Stimulated activated CD4-positive, alpha-beta T cell treated with anti-CD3 and anti-CD28 coated beads, TNF-alpha, amount 100 ng/mL, for 24 hours (primary cell): Measurements from ENCODE around the gene BCL2L13.

Experiments used
- DNase-seq, 3 experiments: peaks; one replicate each; pipeline ENCODE4 v3.0.0-alpha.2; 2020; ENCODE audit warnings: low read depth in 3 of 3

The BCL2L13 gene, protein sequence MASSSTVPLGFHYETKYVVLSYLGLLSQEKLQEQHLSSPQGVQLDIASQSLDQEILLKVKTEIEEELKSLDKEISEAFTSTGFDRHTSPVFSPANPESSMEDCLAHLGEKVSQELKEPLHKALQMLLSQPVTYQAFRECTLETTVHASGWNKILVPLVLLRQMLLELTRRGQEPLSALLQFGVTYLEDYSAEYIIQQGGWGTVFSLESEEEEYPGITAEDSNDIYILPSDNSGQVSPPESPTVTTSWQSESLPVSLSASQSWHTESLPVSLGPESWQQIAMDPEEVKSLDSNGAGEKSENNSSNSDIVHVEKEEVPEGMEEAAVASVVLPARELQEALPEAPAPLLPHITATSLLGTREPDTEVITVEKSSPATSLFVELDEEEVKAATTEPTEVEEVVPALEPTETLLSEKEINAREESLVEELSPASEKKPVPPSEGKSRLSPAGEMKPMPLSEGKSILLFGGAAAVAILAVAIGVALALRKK

DNA sequence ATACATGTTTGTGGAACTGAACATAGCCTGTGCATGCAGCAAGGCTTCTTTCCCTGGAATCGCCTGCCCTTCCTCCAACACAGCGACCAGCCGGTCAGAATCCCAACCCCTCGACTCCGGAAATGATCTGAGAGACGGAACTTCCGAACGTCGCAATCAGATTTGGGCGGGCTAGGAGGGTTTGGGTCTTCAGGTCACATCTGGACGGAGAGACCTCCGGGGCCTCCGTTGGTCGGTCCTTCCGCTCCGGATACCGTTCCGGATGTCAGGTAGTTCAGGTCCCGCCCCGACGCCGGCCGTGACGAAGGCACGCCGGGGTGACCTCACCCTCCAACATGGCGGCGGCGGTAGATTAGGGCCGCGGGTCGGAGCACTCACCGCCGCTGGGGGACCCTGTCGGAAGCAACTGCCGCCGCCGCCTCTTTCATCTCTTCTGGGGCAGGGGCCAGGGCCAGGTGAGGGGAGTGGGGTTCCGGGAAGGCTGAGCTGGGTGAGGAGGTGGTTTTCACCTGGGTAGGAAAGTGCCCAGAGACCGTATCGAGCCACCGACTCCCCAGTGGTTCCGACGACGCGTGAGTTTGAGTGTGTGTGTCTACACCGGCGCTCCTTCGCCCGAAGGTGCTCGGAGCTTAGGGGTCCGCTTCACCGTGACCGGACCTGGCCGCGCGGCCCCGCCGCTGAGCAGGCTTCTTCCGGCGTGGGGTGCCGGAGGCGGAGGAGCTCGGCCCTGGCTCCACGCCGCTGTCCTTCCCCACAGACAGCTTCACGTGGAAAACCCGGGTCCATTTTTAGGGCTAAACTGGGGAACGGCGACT lies at the start of gene BCL2L13:
Gene BCL2L13, plus strand, starts transcription at position 326 of the 815 bp plus-strand sequence. CDS start 16,955 bp downstream, outside the sequence.
- DNase-seq, result peak; percentile 76 to 89 (median 80)

DNA sequence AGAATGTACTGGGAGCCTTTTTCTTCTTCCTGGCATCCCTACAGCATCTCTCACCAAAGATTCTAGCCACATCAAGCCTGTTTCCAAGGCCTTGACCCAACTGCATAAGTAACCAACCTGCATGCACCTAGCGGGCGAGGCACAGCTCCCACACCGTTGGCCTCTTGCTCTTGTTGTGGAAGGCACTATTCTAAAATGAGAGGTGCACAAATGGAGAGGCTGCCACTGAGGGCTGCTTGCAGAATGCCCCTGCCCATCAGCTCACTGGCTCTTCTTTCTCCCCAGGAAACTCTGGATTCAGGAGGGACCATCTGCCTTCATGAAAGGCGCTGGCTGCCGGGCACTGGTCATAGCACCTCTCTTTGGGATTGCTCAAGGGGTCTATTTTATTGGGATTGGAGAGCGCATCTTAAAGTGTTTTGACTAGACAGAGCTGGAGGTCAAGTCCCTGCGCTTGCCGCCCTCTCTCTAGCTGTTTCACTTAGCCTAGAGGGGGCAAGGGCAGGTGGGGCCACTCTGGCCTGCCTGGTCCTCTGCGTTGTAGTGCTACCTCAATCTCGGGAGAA lies 48.7 kb upstream of the BCL2L13 start:
- no peak for DNase-seq

DNA sequence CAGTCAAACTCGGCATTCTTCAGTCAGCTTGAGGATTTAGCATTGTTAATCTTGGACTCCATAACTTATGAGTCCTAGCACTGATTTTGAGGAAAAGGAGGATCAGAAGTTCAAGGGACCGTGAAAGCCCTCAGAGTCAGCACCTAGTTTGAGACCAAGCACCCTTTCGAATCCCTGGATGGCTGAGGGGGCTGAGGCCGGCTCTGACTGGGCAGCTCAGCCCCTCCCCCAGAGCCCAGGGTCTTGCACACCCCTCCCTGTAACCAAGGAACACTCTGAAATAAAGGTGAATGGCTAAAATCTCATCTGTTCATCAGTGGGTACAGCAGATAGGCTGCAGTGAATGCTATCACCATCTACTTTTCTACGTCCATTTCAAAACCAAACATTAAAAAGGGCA lies 48.0 kb upstream of the BCL2L13 start:
- no peak for DNase-seq

DNA sequence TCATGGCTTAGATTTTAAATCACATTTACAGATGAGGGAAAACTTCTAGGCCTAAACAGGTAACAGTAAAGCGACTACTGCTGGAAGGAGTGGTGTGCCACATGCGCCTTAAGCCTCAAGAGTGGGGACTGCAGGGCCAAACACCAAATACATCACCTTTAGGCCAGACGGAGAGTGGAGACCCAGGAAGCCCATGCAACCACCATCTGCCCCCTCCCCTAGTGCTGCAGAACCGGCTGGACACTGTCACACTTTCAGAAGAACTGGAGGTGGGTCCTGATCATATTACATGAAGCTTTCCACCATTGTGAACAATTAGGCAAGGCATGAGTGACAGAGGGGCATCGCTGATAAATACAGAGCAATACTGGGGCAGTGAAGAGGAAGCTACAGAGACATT lies 46.4 kb upstream of the BCL2L13 start:
- DNase-seq, result no peak

DNA sequence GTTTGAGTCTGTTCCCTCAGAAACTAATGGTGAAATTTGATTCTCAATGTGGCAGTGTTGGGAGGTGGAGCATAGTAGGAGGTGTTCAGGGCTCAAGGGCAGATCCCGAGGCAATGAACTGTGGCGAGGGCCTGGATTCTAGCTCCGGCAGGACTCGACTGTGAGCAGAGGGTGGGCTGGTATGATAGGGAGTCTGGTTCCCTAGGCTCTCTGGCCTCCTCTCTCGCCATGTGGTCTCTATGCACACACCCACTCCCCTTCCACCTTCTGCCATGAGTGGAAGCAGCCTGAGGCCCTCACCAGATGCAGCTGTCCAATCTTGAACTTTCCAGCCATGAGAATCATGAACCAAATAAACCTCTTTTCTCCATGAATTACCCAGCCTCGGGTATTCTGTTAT lies 42.3 kb upstream of the BCL2L13 start:
- no peak for DNase-seq

DNA sequence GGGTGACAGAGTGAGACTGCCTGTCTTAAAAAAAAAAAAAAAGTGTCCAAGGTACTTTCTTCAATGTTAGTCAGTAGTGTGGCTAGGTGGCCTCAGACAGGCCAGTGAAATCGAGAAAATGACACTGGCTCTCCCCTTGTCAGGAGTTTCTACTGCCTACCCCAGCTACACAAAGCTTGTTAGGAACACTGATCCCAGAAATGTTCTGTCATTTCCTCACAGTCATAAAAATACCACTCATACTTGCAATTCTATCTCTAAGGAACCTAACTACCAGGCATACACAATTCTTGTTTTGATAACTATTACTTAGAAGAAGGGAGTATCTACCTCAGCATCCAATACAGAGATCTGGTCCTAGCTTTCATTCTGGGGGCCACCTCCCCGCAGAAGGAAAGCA lies 41.3 kb upstream of the BCL2L13 start:
- DNase-seq, result no peak

DNA sequence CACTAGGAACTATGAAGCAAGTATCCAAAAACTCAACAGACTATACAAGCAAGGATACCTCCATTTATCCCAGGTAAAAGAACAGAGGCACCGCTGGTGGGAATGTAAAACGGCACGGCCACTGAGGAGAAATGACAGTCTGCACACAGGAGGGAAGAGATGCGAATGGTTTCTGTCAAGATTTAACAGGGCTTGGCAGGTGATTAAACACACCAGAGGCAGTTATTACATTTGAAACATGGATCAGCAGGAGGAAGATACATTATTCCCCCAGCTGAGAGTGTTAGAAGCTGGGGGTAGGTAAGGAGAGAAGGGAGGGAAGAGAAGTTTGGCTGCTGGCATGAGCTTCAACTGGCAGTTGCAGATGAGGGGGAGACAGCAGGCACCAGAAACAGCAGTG lies 40.2 kb upstream of the BCL2L13 start:
- no peak for DNase-seq

DNA sequence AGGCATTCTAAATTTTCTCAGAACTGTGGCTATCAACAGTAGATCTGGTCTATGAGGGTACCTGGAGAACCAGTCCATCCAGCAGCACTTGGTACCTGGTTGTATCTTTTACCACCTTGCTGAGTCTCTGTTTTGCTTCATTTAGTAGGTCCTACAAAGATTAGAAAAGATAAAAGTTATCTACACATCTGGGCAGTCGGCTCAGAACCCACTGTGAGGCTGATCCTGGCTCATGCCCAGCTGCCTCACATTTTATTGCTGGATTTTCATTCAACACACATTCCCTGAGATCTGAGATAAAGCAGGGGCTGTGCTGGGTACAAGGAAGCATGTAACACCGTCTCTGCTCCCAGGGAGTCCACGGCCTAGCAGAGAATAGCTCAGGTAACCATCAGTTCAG lies 37.5 kb upstream of the BCL2L13 start:
- no peak for DNase-seq

DNA sequence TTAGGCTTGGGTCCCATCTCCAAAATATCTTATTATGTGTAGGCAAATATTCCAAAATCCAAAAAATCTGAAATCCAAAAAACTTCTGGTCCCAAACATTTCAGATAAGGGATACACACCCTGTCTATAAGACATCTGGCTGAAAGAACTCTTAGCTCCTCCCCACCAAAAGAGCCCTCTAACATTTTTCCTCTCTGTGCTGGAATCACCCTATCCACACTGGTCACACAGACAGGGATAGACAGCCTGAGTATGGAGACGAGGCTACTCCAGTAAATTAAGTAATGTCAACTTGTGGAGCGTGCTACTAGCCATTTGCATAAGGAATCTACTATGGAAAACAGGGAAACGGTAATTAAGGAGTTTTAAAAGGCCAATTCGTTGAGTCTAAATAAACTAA lies 34.9 kb upstream of the BCL2L13 start:
- no peak for DNase-seq

DNA sequence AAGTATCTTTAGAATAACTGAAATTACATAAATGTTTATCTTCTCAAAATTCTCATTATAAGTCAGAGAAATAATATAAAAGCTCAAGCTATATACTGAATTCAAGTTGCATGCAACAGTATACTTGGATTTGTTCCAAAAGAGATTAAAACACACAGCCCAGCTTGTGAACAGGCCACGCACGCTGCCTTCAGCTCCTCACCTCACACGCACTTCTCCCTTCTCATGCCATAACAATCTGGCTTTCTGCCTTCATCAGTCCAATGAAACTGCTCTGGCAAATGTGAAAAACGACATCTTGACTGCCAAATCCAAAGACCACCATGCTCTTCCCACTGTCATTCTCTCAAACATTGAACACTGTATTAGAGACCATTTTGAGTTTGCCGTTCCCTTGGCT lies 32.1 kb upstream of the BCL2L13 start:
- DNase-seq, result no peak

DNA sequence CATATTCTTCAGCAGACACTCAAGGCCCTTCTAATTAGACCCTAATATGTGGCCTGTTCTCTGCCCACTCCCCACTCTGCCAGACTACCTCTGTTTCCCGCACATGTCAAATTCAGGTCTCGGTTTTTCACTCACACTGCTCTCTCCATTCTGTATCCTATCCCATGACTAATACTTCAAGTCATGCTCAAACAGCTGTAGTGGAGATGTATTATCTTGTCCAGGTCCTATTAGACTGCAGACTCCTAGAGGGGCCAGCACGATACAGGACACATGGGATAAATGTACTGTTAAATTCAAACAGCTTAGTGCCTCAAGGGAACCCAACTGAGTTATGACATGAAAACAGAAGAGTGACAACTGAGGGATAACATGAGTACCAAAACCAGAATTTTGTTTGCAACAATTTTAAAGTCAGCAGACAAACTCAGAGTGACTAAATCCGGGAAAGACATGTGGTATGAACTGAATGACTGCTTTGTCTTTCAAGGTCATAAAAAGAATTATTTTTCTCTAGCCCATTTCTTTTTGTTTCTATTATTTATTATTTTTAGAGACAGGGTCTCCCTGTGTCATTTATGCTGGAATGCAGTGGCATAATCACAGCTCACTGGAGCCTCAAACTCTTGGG lies 30.6 kb upstream of the BCL2L13 start:
- DNase-seq, result no peak

DNA sequence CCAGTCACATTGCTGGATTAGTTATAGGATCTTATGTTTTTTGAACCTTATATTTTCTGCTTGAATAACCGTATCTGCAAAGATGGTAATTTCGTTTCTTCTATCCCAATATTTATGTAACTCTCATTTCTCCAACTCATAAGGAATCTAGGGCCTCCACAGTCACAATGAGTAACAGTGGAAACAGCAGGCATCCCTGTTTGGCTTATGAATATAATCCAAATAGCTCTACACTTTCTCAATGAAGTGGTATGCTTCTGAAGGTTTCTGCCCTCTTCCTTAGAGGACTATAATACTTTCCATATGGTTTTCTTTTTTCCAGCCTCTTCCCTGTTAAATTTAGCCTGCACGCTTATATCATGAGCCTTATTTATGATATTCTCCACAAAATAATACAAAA lies 26.5 kb upstream of the BCL2L13 start:
- DNase-seq, result no peak

DNA sequence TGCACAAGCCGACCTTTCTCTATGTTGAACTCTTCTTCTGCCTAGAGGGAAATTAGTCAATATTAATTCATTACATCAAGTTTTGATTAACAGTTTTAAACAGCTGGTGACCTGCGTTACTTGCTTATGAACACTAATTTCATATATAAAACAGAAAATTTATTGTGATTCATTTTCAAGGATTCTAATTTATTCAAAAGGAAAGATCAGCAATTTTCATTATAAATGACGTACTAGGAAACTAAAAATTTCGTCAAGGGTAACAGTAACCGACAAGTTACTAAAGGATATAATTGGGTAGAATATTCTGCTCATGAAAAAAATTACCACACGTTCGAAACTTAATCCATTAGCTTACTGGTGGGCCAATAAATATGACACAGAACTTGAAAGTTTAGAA lies 25.3 kb upstream of the BCL2L13 start:
- DNase-seq, result no peak

DNA sequence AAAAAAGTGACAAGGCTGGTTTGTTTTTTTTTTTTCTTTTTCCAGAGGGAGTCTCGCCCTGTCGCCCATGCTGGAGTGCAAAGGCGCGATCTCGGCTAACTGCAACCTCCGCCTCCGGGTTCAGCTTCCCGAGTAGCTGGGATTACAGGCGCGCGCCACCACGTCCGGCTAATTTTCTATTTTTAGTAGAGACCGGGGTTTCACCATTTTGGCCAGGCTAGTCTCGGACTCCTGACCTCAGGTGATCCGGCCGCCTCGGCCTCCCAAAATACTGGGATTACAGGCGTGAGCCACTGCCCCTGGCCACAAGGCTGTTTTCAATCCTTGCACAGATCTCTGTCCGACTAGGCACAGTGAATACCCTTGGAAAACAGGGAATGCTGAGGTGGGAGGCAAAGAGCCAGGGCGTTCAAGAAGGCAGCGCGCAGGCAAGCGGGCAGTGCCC lies 10.6 kb upstream of the BCL2L13 start:
- no peak for DNase-seq

DNA sequence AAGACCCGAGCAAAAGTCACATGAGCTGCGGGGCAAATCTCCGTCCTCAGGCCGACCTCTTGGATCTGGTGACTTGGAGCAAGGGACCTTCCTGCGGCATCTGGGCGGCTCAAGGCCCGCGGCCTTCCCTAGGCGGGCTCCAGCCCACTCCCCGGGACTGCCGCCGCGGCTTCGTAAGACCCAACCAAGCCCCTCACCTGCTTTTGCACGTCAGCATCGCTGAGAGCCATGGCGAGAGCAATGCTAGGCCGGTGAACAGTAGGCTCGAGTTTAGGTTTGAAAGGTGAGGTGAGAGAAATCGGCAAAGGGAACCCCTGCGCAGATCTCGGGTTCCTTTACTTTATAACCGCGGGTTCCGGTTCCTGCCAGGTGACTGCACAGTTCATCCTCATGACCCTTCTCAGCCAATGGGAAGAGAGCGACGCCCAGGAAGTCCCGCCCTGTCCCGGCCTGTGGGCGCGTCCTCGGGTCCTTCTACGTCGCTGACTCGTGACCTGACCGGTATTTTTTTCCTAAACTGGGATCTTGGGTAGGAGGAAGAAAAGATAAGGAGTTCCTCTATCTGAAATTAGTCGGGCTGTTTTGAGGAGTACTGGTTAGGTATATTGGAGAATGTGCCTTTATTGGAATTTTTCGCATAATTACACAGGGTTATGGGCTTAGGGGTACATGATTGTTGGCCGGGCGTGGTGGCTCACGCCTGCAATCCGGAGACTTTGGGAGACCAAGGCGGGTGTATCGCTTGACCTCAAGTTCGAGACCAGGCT lies 10.0 kb upstream of the BCL2L13 start, which contains the start of gene ATP6V1E1:
Gene ATP6V1E1, minus strand, starts transcription at position 344 of the 767 bp plus-strand sequence. Its CDS starts 114 bp downstream, at position 230.
- DNase-seq, result peak; percentile 90 to 94 (median 92)

DNA sequence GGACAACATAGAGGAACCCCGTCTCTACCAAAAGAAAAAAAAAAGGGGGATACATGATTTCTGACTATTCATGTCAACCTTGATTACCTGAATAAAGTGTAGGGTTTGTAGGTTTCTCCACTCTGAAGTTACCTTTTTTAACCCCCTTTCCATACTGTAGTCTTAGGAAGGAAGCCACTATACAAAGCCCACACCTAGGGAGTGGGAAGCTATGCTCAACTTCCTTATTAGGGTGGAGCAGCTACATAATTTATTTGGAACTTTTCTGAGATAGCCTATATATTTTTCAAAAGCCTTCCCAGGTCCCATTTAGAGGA lies 9.4 kb upstream of the BCL2L13 start:
- DNase-seq, result no peak

DNA sequence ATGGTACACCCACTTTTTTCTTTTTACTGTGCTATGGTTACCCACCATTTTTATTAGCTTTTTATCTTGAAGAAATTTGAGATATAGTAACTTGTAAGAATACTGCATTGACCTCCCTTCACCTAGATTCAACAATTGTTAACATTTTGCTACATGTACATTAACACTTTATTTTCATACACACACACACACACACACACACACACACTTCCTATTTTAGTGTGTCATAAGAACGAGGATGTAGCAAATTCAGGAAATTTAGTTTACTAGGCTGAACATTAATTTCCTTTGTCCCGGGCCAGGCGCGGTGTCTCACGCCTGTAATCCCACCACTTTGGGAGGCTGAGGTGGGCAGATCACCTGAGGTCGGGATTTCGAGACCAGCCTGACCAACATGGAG lies 8.9 kb upstream of the BCL2L13 start:
- DNase-seq, result no peak

DNA sequence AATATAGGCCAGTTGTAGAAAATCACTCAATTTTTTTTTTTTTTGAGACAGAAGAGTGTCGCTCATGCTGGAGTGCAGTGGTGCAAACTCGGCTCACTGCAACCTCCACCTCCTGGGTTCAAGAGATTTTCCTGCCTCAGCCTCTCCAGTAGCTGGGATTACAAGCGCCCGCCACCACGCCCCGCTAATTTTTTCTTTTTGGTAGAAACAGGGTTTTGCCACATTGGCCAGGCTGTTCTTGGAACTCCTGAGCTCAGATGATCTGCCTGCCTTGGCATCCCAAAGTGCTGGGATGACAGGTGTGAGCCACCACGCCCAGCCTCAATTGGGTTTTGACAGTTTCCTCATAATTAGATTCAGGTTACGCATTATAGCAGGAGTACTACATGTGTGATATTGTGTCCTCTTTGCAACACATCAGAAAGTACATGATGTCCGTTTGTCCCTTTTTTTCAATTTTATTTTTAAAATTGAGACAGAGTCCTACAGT lies 7.4 kb upstream of the BCL2L13 start:
- no peak for DNase-seq

DNA sequence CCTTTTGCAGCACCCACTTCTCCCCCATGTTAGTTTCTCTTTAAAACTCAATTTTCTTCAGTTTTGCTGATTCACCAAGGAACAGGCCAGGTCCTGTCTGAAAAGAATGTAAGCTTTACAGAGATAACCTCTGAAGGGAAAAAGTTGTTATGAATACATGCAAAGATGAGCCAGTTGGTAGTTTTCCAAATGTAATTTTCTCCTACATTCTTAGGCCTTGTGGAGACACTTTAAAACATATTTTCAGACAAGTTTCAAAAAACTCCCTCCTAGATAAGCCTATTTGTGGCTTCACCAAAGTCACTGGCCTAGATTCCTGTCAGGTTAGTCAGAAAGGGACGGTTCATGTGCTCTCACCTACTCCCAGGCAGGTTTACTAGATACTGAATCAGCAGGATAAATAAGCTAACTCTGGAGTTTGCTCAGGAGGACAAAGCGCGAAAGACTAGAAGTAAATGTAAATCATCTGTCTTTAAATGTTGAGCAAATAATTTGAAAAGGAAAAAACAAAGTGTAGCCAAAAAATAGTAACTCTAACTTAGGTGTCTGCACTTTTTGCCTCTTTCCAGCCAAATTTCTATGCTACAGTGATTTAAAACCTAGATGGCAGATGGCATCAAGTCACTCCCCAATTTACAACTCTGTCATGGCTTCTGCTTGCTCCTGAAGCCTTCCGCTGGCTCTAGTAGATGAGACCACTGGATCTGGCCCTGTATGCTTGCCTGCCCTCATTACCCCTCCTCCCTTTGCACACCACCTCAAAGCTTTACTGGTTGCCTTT lies 5.2 kb upstream of the BCL2L13 start:
- no peak for DNase-seq

DNA sequence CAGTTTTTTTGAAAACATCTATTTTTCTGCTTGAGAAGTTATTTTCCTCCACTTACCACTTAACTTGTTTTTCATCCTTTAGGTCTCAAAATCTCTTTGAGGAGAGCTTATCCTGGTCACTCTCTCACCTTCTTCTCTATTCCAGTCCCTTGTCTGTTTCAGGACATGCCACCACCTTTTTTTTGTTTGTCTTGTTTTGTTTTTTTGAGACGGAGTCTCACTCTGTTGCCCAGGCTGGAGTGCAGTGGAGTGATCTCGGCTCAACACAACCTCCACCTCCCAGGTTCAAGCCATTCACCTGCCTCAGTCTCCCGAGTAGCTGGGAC lies 4.6 kb upstream of the BCL2L13 start:
- no peak for DNase-seq
